HCT116 (cell line): ENCODE data around the gene ZNF560. TPM values are rescaled to one million over a fixed set of nuclear protein-coding genes. Genes with fewer than 3 reads are reported as not detected.

Source experiments
- ATAC-seq: fragments of 200-7000 bp; cut with Tn5 transposase; 2 replicates; pipeline ENCODE4 v1.9.1; 2020; ENCODE audit warnings: mild to moderate bottlenecking, moderate library complexity
- BruUV-seq: library from RNA; stranded (reverse); fragments of 400-500 nt; replicated peaks from 2 replicates; lab custom pipeline; 2021; lab: Mats Ljungman, UMichigan
- CTCF ChIA-PET: fragments of 300-600 bp; sonication (Branson Sonifier 250); formaldehyde crosslinking; loops from one replicate; lab custom pipeline; 2021; ENCODE audit warnings: antibody characterized with exemption; lab: Charles Lee
- POLR2A ChIA-PET: fragments of 300-600, 350-600 bp; sonication (Branson Sonifier 250); formaldehyde crosslinking; loops from one replicate; lab custom pipeline; 2021; ENCODE audit warnings: antibody characterized with exemption; lab: Charles Lee
- RAD21 ChIA-PET, 2 experiments: fragments of 300-600 bp; sonication (Branson Sonifier 250); formaldehyde crosslinking; loops; one replicate each; lab custom pipeline; 2023; ENCODE audit warnings: low total read pairs in 2 of 2; ENCODE audit not compliant: uncharacterized antibody in 2 of 2, unreplicated experiment in 2 of 2, low non-redundant PET in 1 of 2; lab: Charles Lee
- DNase-seq: peaks from one replicate; pipeline ENCODE4 v3.0.0-alpha.2; 2010; ENCODE audit warnings: low read depth, low spot score
- H2AFZ ChIP-seq: fragments of 200-600 bp; shearing (Covaris generic), sonication (generic); 2 replicates; pipeline ENCODE4 v1.6.1; 2017; ENCODE audit warnings: low read depth, mixed run types, mixed read lengths, antibody characterized with exemption, low read length; ENCODE audit not compliant: poor library complexity, severe bottlenecking
- H3K27ac ChIP-seq: 2 replicates; pipeline ENCODE4 v1.5.1; 2012; ENCODE audit warnings: low read depth, low read length
- H3K27me3 ChIP-seq: fragments of 200-600 bp; sonication (generic); 2 replicates; pipeline ENCODE4 v1.6.1; 2016; ENCODE audit warnings: mixed run types, low read length, mixed read lengths; ENCODE audit not compliant: insufficient read depth
- H3K36me3 ChIP-seq, 2 experiments: fragments of 200-500 bp in 1 of 2; fragments of 200-600 bp in 1 of 2; sonication (Bioruptor generic) in 1 of 2; sonication (generic) in 1 of 2; 2 replicates each; pipeline versions ENCODE4 v1.5.1 to v1.6.1; 2014 to 2016; ENCODE audit warnings: low read length in 2 of 2, inconsistent platforms in 1 of 2, mixed read lengths in 1 of 2, mixed run types in 1 of 2; ENCODE audit not compliant: insufficient read depth in 2 of 2, control insufficient read depth in 1 of 2
- H3K4me1 ChIP-seq, 2 experiments: fragments of 200-600 bp in 1 of 2; sonication (generic) in 1 of 2; 2 replicates each; pipeline versions ENCODE4 v1.5.1 to v1.6.1; 2012 to 2017; ENCODE audit warnings: low read length in 2 of 2, inconsistent platforms in 1 of 2, mild to moderate bottlenecking in 1 of 2, mixed read lengths in 1 of 2, mixed run types in 1 of 2, moderate library complexity in 1 of 2; ENCODE audit not compliant: insufficient read depth in 2 of 2, control insufficient read depth in 1 of 2
- H3K4me2 ChIP-seq: fragments of 200-600 bp; sonication (generic); 2 replicates; pipeline ENCODE4 v1.6.1; 2017; ENCODE audit warnings: mixed run types, low read length, mixed read lengths
- H3K4me3 ChIP-seq, 2 experiments: fragments of 200-600 bp in 1 of 2; sonication (generic) in 1 of 2; replicated peaks in 1 of 2; 2 replicates each; pipeline ENCODE4 v1.5.1; 2011 to 2016; ENCODE audit warnings: low read length in 2 of 2, control low read depth in 1 of 2, low read depth in 1 of 2, mild to moderate bottlenecking in 1 of 2, mixed read lengths in 1 of 2, mixed run types in 1 of 2
- H3K79me2 ChIP-seq: fragments of 200-600 bp; sonication (generic); 2 replicates; pipeline ENCODE4 v1.6.1; 2017; ENCODE audit warnings: mild to moderate bottlenecking, mixed run types, low read length, moderate library complexity, mixed read lengths; ENCODE audit not compliant: insufficient read depth
- H3K9ac ChIP-seq: fragments of 200-600 bp; sonication (generic); 2 replicates; pipeline ENCODE4 v1.6.1; 2016; ENCODE audit warnings: low read length, mixed read lengths
- H3K9me2 ChIP-seq: fragments of 200-600 bp; sonication (generic), shearing (Covaris generic); 2 replicates; pipeline ENCODE4 v1.6.1; 2017; ENCODE audit warnings: mixed run types, mild to moderate bottlenecking, moderate library complexity; ENCODE audit not compliant: insufficient read depth
- H3K9me3 ChIP-seq, 2 experiments: fragments of 200-500 bp in 1 of 2; fragments of 200-600 bp in 1 of 2; sonication (Bioruptor generic) in 1 of 2; sonication (generic) in 1 of 2; 2 replicates each; pipeline ENCODE4 v1.6.1; 2014 to 2017; ENCODE audit warnings: low read length in 2 of 2, mixed read lengths in 2 of 2, inconsistent platforms in 1 of 2, low read depth in 1 of 2, mild to moderate bottlenecking in 1 of 2, mixed run types in 1 of 2, moderate library complexity in 1 of 2; ENCODE audit not compliant: control insufficient read depth in 1 of 2, insufficient read depth in 1 of 2
- H4K20me1 ChIP-seq: fragments of 200-600 bp; sonication (generic), shearing (Covaris generic); 2 replicates; pipeline ENCODE4 v1.6.1; 2017; ENCODE audit warnings: mixed run types, mild to moderate bottlenecking, moderate library complexity; ENCODE audit not compliant: insufficient read depth
- ATF3 ChIP-seq: IDR thresholded peaks from 2 replicates; pipeline ENCODE4 v1.6.1; 2012
- CBX3 ChIP-seq: IDR thresholded peaks from 2 replicates; pipeline ENCODE4 v1.6.1; 2012; ENCODE audit warnings: low read depth
- EGR1 ChIP-seq: IDR thresholded peaks from 2 replicates; pipeline ENCODE4 v1.6.1; 2012; ENCODE audit warnings: low read depth
- ELF1 ChIP-seq: IDR thresholded peaks from 2 replicates; pipeline ENCODE4 v1.6.1; 2012; ENCODE audit warnings: low read depth, borderline replicate concordance
- EZH2 ChIP-seq: fragments of 200-600 bp; sonication (generic); IDR thresholded peaks from 2 replicates; pipeline ENCODE4 v1.6.1; 2017; ENCODE audit warnings: antibody characterized with exemption, mixed run types
- EZH2phosphoT487 ChIP-seq: fragments of 200-600 bp; IDR thresholded peaks from 2 replicates; pipeline ENCODE4 v1.6.1; 2018; ENCODE audit warnings: antibody characterized with exemption, borderline replicate concordance
- JUND ChIP-seq: IDR thresholded peaks from 2 replicates; pipeline ENCODE4 v1.6.1; 2012
- MAX ChIP-seq: IDR thresholded peaks from 2 replicates; pipeline ENCODE4 v1.6.1; 2012
- POLR2AphosphoS5 ChIP-seq: IDR thresholded peaks from 2 replicates; pipeline ENCODE4 v1.6.1; 2011; ENCODE audit warnings: mild to moderate bottlenecking, low read depth, low read length, moderate library complexity
- RAD21 ChIP-seq: IDR thresholded peaks from 2 replicates; pipeline ENCODE4 v1.6.1; 2012; ENCODE audit warnings: low read depth, mild to moderate bottlenecking
- REST ChIP-seq: IDR thresholded peaks from 2 replicates; pipeline ENCODE4 v1.6.1; 2012; ENCODE audit warnings: low read depth
- SIN3A ChIP-seq: IDR thresholded peaks from 2 replicates; pipeline ENCODE4 v1.6.1; 2012; ENCODE audit warnings: low read depth
- SP1 ChIP-seq: IDR thresholded peaks from 2 replicates; pipeline ENCODE4 v1.6.1; 2012; ENCODE audit warnings: low read depth
- SRF ChIP-seq: IDR thresholded peaks from 2 replicates; pipeline ENCODE4 v1.6.1; 2012; ENCODE audit warnings: low read depth
- TCF7L2 ChIP-seq: IDR thresholded peaks from 2 replicates; pipeline ENCODE4 v1.7.0; 2011; ENCODE audit warnings: borderline replicate concordance, inconsistent platforms; ENCODE audit not compliant: insufficient read depth, insufficient read length; ENCODE audit errors: extremely low read depth
- ZBTB33 ChIP-seq: IDR thresholded peaks from 2 replicates; pipeline ENCODE4 v1.6.1; 2011; ENCODE audit warnings: mild to moderate bottlenecking, low read length, moderate library complexity; ENCODE audit not compliant: insufficient replicate concordance; ENCODE audit errors: extremely low read depth
- ZFX ChIP-seq: fragments of 450-650 bp; IDR thresholded peaks from 2 replicates; pipeline ENCODE4 v1.6.1; 2017
- ZNF274 ChIP-seq: fragments of 200-500 bp; sonication (Bioruptor generic); IDR thresholded peaks from 2 replicates; pipeline ENCODE4 v1.6.1; 2014; ENCODE audit warnings: mild to moderate bottlenecking, low read depth, low read length, inconsistent platforms
- intact Hi-C: fragments of 100-400 bp; cut with micrococcal nuclease; formaldehyde crosslinking; loops from 2 replicates; pipeline ENCODE4 v1.10.0; 2022
- total RNA-seq: library from RNA; stranded (reverse); gene quantifications from one replicate; pipeline ENCODE4 v1.2.1, GENCODE V29; 2021; ENCODE audit not compliant: unreplicated experiment

Gene ZNF560
- total RNA-seq, 1 experiment from 2014 or later = not detected

GRCh38 chr19:9453953-9454352 lies 44.5 kb downstream of the ZNF560 start:
- H3K27ac ChIP-seq = no peak overlapping the region
- H3K4me2 ChIP-seq = no peak overlapping the region
- intact Hi-C loops = no loop called here
- no peak for ATAC-seq
- H3K4me1 ChIP-seq = no peaks in the 10 kb centered on the region
- H3K36me3 ChIP-seq = no peaks in the 10 kb centered on the region
- no peak for DNase-seq
- no peaks in the 10 kb centered on the region for H3K27me3 ChIP-seq
- no peaks in the 10 kb centered on the region for H4K20me1 ChIP-seq
- POLR2A ChIA-PET = no interaction called here
- CTCF ChIA-PET = no interaction called here
- RAD21 ChIA-PET = no interaction called here
- no peak overlapping the region for H2AFZ ChIP-seq
- no TSS peak for BruUV-seq
- H3K9me3 ChIP-seq = peaks cover 4% of the 10 kb centered on the region in 2 experiments; a peak in 2 of 4 replicates
- no peaks in the 10 kb centered on the region for H3K79me2 ChIP-seq
- H3K9ac ChIP-seq = no peak overlapping the region
- H3K4me3 ChIP-seq = no peak overlapping the region
- no peaks in the 10 kb centered on the region for H3K9me2 ChIP-seq
- TF ChIP-seq TCF7L2 (no peak), ATF3 (no peak), EZH2 (no peak), ZFX (no peak), MAX (no peak), ZNF274 (no peak), ZBTB33 (no peak), SRF (no peak), RAD21 (no peak), ELF1 (no peak), SP1 (no peak), CBX3 (no peak), POLR2AphosphoS5 (no peak), JUND (no peak), EGR1 (no peak), SIN3A (no peak), EZH2phosphoT487 (no peak), REST (no peak)
